HEK293 (cell line): ENCODE measurements around the gene NEK1.

ENCODE experiments used
- ZFP37 ChIP-seq: fragments of 450-650 bp; formaldehyde crosslinking; IDR thresholded peaks from 2 replicates; pipeline ENCODE4 v1.5.1; 2016; ENCODE audit warnings: missing biosample characterization, missing genetic modification characterization
- ZNF133 ChIP-seq: fragments of 450-650 bp; formaldehyde crosslinking; IDR thresholded peaks from 2 replicates; pipeline ENCODE4 v1.5.1; 2016; ENCODE audit warnings: missing biosample characterization, missing genetic modification characterization
- ZNF138 ChIP-seq: fragments of 450-650 bp; formaldehyde crosslinking; IDR thresholded peaks from 2 replicates; pipeline ENCODE4 v1.5.1; 2016; ENCODE audit warnings: missing biosample characterization, missing genetic modification characterization, borderline replicate concordance
- ZNF155 ChIP-seq: fragments of 450-650 bp; formaldehyde crosslinking; IDR thresholded peaks from 2 replicates; pipeline ENCODE4 v1.5.1; 2016; ENCODE audit warnings: missing biosample characterization, missing genetic modification characterization
- ZNF274 ChIP-seq, 2 experiments: fragments of 200-500 bp in 1 of 2; fragments of 450-650 bp in 1 of 2; sonication (Bioruptor generic) in 1 of 2; formaldehyde crosslinking in 1 of 2; IDR thresholded peaks; 2 replicates each; pipeline versions ENCODE4 v1.5.1 to v1.6.1; 2014 to 2016; ENCODE audit warnings: borderline replicate concordance in 1 of 2, inconsistent platforms in 1 of 2, low read length in 1 of 2, missing biosample characterization in 1 of 2, missing genetic modification characterization in 1 of 2
- ZNF501 ChIP-seq: fragments of 450-650 bp; formaldehyde crosslinking; IDR thresholded peaks from 2 replicates; pipeline ENCODE4 v1.5.1; 2016; ENCODE audit warnings: missing biosample characterization, missing genetic modification characterization
- ZNF792 ChIP-seq: fragments of 450-650 bp; formaldehyde crosslinking; IDR thresholded peaks from 2 replicates; pipeline ENCODE4 v1.5.1; 2016; ENCODE audit warnings: missing biosample characterization, missing genetic modification characterization
- ZXDB ChIP-seq: fragments of 450-650 bp; formaldehyde crosslinking; IDR thresholded peaks from 2 replicates; pipeline ENCODE4 v1.5.1; 2016; ENCODE audit warnings: missing biosample characterization, missing genetic modification characterization
- TF ChIP-seq, protein P1 (sequence below): fragments of 450-650 bp; formaldehyde crosslinking; IDR thresholded peaks from 2 replicates; pipeline ENCODE4 v1.5.1; 2016; ENCODE audit warnings: missing biosample characterization, missing genetic modification characterization
- TF ChIP-seq, protein P2 (sequence below): fragments of 450-650 bp; formaldehyde crosslinking; IDR thresholded peaks from 2 replicates; pipeline ENCODE4 v1.5.1; 2016; ENCODE audit warnings: missing biosample characterization, missing genetic modification characterization
- TF ChIP-seq, protein P3 (sequence below): fragments of 450-650 bp; formaldehyde crosslinking; IDR thresholded peaks from 2 replicates; pipeline ENCODE4 v1.5.1; 2016; ENCODE audit warnings: missing biosample characterization, missing genetic modification characterization
- TF ChIP-seq, protein P4 (sequence below): fragments of 450-650 bp; formaldehyde crosslinking; IDR thresholded peaks from 2 replicates; pipeline ENCODE4 v1.5.1; 2016; ENCODE audit warnings: missing biosample characterization, missing genetic modification characterization

DNA sequence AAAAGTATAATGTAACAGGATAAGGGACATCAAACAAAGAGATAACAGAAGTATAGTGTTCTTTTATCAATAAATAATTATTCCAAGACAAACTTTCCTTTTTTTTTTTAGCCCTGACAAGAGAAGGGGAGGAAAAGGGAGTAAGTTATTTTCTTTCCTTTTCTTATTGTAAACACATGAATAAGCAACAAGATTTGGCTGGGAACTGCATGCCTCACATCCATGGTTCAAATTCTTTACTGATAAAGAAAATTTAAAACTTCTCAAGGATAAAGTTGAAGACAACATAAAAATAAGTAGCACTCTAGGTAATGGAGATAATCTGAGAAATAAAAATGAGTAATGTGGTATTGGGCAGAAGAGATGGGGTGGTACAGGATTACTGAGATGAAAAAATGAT lies 71.6 kb downstream of the NEK1 start:
- TF ChIP-seq, protein P1, sequence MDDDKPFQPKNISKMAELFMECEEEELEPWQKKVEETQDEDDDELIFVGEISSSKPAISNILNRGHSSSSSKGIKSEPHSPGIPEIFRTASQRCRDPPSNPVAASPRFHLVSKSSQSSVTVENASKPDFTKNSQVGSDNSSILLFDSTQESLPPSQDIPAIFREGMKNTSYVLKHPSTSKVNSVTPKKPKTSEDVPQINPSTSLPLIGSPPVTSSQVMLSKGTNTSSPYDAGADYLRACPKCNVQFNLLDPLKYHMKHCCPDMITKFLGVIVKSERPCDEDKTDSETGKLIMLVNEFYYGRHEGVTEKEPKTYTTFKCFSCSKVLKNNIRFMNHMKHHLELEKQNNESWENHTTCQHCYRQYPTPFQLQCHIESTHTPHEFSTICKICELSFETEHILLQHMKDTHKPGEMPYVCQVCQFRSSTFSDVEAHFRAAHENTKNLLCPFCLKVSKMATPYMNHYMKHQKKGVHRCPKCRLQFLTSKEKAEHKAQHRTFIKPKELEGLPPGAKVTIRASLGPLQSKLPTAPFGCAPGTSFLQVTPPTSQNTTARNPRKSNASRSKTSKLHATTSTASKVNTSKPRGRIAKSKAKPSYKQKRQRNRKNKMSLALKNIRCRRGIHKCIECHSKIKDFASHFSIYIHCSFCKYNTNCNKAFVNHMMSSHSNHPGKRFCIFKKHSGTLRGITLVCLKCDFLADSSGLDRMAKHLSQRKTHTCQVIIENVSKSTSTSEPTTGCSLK (tag by site-specific recombination), result no peak
- TF ChIP-seq ZNF274 (IDR thresholded peaks at IDR 0.05; ENCODE audit: low read length), result no peak
- no peak for TF ChIP-seq ZNF274 (tag by site-specific recombination; IDR thresholded peaks at IDR 0.05; ENCODE audit: borderline replicate concordance)
- TF ChIP-seq ZNF501, result no peak
- TF ChIP-seq, protein P2, sequence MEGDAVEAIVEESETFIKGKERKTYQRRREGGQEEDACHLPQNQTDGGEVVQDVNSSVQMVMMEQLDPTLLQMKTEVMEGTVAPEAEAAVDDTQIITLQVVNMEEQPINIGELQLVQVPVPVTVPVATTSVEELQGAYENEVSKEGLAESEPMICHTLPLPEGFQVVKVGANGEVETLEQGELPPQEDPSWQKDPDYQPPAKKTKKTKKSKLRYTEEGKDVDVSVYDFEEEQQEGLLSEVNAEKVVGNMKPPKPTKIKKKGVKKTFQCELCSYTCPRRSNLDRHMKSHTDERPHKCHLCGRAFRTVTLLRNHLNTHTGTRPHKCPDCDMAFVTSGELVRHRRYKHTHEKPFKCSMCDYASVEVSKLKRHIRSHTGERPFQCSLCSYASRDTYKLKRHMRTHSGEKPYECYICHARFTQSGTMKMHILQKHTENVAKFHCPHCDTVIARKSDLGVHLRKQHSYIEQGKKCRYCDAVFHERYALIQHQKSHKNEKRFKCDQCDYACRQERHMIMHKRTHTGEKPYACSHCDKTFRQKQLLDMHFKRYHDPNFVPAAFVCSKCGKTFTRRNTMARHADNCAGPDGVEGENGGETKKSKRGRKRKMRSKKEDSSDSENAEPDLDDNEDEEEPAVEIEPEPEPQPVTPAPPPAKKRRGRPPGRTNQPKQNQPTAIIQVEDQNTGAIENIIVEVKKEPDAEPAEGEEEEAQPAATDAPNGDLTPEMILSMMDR (tag by site-specific recombination), result no peak
- no peak for TF ChIP-seq ZNF155 (tag by site-specific recombination)
- TF ChIP-seq ZNF138 (tag by site-specific recombination), result no peak
- TF ChIP-seq, protein P3, sequence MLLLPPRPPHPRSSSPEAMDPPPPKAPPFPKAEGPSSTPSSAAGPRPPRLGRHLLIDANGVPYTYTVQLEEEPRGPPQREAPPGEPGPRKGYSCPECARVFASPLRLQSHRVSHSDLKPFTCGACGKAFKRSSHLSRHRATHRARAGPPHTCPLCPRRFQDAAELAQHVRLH, result no peak
- no peak for TF ChIP-seq ZNF133 (tag by site-specific recombination)
- TF ChIP-seq ZNF792, result no peak
- TF ChIP-seq ZFP37, result no peak
- TF ChIP-seq, protein P4, sequence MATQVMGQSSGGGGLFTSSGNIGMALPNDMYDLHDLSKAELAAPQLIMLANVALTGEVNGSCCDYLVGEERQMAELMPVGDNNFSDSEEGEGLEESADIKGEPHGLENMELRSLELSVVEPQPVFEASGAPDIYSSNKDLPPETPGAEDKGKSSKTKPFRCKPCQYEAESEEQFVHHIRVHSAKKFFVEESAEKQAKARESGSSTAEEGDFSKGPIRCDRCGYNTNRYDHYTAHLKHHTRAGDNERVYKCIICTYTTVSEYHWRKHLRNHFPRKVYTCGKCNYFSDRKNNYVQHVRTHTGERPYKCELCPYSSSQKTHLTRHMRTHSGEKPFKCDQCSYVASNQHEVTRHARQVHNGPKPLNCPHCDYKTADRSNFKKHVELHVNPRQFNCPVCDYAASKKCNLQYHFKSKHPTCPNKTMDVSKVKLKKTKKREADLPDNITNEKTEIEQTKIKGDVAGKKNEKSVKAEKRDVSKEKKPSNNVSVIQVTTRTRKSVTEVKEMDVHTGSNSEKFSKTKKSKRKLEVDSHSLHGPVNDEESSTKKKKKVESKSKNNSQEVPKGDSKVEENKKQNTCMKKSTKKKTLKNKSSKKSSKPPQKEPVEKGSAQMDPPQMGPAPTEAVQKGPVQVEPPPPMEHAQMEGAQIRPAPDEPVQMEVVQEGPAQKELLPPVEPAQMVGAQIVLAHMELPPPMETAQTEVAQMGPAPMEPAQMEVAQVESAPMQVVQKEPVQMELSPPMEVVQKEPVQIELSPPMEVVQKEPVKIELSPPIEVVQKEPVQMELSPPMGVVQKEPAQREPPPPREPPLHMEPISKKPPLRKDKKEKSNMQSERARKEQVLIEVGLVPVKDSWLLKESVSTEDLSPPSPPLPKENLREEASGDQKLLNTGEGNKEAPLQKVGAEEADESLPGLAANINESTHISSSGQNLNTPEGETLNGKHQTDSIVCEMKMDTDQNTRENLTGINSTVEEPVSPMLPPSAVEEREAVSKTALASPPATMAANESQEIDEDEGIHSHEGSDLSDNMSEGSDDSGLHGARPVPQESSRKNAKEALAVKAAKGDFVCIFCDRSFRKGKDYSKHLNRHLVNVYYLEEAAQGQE (tag by site-specific recombination), result no peak
- no peak for TF ChIP-seq ZXDB (tag by site-specific recombination)
